GM12874 (cell line): ENCODE data around the gene ZMIZ2.

ENCODE experiments used
- CTCF ChIP-seq: IDR thresholded peaks from 2 replicates; pipeline ENCODE4 v1.5.1; 2011; ENCODE audit warnings: low read depth, mild to moderate bottlenecking, control low read depth, low read length, moderate library complexity; ENCODE audit not compliant: insufficient read depth

The ZMIZ2 gene

DNA sequence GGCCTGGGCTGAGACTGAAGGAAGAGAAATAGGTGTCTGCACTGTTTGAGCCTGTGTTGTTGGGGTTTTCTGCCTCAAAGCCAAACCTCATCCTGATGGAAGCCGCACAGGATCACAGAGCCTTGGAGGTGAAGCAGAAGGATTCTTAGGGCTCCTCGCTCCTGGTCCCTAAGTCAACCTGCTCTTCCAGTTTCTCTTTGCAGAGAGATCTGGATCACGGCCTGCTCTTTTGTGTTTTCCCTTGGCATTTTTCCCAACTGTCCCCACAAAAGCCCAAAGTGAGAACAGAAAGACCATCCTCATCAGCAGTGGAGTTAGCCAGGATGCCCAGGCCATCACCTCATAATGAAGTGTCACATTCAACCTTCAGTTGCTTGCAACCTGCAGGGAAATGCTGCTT, 27.6 kb downstream of the ZMIZ2 start:
- TF ChIP-seq CTCF: no peak

DNA sequence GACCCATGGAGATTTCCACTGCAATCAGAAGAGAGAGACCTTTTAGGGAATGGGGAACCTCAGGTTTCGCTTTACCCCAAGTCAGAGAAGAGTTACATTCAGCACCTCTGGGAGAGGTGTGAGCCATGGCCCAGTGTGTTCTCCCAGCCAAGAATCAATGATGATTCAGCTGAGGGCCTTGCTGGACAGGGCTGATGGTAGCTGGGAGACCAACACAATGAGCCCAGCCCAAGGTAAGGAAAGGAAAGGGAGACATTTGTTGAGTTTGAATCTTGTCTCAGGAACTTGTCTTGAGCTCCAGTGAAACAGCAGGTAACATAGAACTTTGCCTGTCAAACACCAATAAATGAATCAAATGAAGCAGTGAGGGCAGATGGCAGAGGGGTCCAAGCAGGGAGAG, 33.8 kb downstream of the ZMIZ2 start:
- TF ChIP-seq CTCF: no peak

GRCh38 chr7:44783407-44783806, 34.8 kb downstream of the ZMIZ2 start:
- TF ChIP-seq CTCF: no peak

- no peak for TF ChIP-seq CTCF
Observed at GRCh38 chr7:44784364-44784763, 35.7 kb downstream of the ZMIZ2 start.

GRCh38 chr7:44787041-44787440, 38.4 kb downstream of the ZMIZ2 start:
- no peak for TF ChIP-seq CTCF

DNA sequence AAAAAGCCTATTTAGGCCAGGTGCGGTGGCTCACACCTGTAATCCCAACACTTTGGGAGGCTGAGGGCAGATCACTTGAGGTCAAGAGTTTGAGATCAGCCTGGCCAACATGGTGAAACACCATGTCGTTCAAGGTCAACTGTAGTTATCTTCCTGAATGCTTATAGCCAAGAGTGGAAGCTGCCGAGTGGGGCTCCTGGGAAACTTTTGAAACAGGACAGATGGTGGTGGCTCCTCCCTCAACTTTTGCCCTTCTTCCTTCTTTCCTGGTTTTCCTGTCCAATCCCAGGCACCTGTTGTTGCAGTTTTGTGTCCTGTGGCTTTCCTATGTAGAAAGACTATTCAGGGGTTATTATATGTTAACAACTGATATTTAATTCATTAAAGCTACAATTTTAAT, 39.1 kb downstream of the ZMIZ2 start:
- no peak for TF ChIP-seq CTCF

DNA sequence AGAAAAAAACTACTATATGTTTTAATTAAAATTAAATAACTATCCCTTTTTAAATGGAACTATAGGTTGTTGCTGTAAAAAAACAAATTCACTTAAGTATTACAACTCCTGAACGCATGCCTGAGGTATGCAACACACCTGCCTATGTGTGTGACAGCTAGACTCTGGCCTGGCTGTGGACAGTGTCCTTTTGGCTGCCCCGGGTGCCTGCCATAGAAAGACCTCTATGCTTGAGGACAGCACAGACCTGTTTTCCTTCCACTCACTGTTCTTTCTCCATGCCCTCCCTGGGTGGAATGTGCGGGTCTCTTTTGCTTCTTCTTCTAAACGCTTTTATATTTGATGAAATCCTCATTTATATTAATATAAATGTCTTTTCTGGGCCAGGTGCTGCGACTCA, 41.3 kb downstream of the ZMIZ2 start:
- TF ChIP-seq CTCF: no peak
